ENCODE data around the gene PTGES. TPM values are rescaled to one million over a fixed set of nuclear protein-coding genes. Genes with fewer than 3 reads are reported as not detected.

Gene PTGES
- total and polyA plus RNA-seq, 3 donors from 2014 or later: 9.5 to 41.8 (median 36.9) TPM

DNA sequence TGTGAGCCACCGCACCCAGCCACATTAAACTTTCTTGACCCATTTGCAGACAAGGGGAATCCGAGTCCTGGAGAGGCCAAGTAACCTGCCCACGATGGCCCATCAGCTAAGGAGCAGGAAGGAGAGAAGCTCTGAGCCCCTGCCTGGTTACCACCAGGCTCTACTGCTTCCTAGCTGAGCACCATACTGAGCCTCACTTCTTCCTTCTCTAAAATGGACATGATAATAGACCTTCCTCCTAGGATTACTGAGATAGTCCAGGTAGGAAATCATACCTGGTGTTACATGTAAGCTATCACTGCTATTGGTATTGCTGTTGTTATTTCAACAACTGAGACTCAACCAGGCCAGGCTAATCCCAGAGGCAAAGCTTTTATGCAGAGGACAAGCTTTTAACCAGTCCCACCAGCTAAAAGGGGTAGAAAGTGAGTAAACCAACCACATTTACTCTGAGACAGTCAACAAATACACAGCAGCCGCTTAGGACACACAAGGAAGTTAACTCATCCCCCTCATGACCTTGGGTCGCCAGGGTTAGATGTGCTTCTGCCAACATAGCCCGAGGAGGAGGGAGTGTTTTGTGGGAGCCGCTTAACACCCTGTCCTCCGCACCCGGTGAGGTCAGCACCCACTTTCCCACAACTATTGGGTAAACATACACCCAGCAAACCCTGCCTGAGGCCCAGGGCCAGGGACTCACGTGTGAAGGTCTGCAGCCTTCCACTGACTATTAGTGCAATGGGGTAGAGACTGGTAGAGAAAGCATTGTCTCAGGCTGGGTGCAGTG is 20.6 kb upstream of the PTGES start:
- Histone ChIP-seq H3K27me3 (no peaks in the 10 kb centered on the region), H3K27ac (no peak overlapping the region), H3K4me3 (no peak overlapping the region), H3K9me3 (no peaks in the 10 kb centered on the region), H3K4me1 (peaks cover 9% of the 10 kb centered on the region), H3K36me3 (ENCODE audit: low read depth, missing control alignments) (no peaks in the 10 kb centered on the region)
- DNase-seq: peak; percentile 62
- intact Hi-C loops (cut with DNase I; ENCODE audit: low total_unique reads): no loop called here
- TF ChIP-seq CTCF (IDR thresholded peaks at IDR 0.05) (no peak), POLR2A (IDR thresholded peaks at IDR 0.05) (no peak)
- WGBS, 2 donors: 56 to 70% methylated on average over 5 to 10 of the region's 10 CpGs

DNA sequence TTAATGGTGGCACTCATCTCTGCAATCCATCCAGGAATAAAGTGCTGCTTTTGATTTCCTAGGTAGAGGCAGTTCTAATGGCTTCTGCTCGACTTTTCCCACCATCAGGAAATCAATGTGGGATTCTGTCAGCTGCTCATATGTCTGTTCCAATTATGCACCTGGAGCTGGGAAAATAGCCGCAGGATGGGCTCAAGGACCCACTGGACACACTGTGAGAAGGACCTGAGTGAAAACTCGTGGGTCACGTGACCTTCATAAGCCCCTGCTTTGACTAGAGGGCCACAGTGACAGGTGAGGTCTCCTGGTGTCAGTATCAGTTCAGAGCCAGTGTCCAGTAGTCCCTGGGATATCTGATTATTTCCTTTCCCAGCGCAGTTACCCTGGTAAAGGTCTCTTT is 17.9 kb upstream of the PTGES start:
- WGBS, 2 donors: 74 to 86% methylated on average over 5 of the region's 5 CpGs
- DNase-seq: no peak
- no peak overlapping the region for H3K4me3 ChIP-seq
- H3K27ac ChIP-seq: no peak overlapping the region
- H3K36me3 ChIP-seq (ENCODE audit: low read depth, missing control alignments): no peaks in the 10 kb centered on the region
- peaks cover 3% of the 10 kb centered on the region for H3K4me1 ChIP-seq
- no peaks in the 10 kb centered on the region for H3K27me3 ChIP-seq
- H3K9me3 ChIP-seq: no peaks in the 10 kb centered on the region
- TF ChIP-seq CTCF (IDR thresholded peaks at IDR 0.05): no peak
- no peak for TF ChIP-seq POLR2A (IDR thresholded peaks at IDR 0.05)
- intact Hi-C loops (cut with DNase I; ENCODE audit: low total_unique reads): no loop called here

DNA sequence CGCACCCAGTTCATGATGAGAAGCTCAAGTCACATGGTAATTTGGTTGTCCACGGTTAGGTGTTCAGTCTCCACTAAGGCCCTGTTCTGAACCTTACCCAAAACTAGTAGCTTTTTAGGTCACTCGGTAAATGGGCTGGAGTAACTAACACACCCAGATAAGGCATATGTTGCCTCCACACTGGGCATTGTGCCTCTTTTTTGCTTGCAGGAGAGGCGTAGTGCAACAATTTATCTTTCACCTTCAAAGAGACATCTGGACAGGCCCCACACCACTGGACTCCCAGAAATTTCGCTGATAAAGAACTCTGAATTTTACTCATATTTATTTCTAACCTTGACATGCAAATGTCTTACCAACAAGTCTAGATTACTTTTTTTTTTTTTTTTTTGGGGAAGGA is 16.8 kb upstream of the PTGES start:
- no peak for DNase-seq
- intact Hi-C loops (cut with DNase I; ENCODE audit: low total_unique reads): no loop called here
- TF ChIP-seq CTCF (IDR thresholded peaks at IDR 0.05) (no peak), POLR2A (IDR thresholded peaks at IDR 0.05) (no peak)
- no peaks in the 10 kb centered on the region for H3K9me3 ChIP-seq
- no peak overlapping the region for H3K27ac ChIP-seq
- WGBS, 2 donors: 62 to 73% methylated on average over 5 of the region's 5 CpGs
- no peaks in the 10 kb centered on the region for H3K27me3 ChIP-seq
- no peaks in the 10 kb centered on the region for H3K36me3 ChIP-seq (ENCODE audit: low read depth, missing control alignments)
- H3K4me1 ChIP-seq: peaks cover 3% of the 10 kb centered on the region
- no peak overlapping the region for H3K4me3 ChIP-seq

DNA sequence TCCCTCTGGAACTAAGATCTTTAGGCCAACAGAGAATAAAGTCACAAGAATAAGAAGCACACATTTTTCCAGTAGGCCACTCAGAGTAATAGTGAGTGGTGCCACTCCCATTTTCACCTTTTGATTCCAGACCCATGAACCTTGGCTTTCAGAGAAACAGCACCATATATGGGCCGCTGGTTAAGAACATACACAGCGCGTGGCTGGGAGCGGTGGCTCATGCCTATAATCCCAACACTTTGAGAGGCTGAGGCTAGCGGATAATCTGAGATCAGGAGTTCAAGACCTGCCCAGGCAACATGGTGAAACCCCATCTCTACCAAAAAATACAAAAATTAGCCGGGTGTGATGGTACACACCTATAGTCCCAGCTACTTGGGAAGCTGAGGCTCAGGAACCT is 15.6 kb upstream of the PTGES start:
- Histone ChIP-seq H3K27ac (no peak overlapping the region), H3K4me1 (peaks cover 3% of the 10 kb centered on the region), H3K27me3 (no peaks in the 10 kb centered on the region), H3K36me3 (ENCODE audit: low read depth, missing control alignments) (no peaks in the 10 kb centered on the region), H3K4me3 (no peak overlapping the region), H3K9me3 (no peaks in the 10 kb centered on the region)
- 90 to 97% methylated on average over 6 of the region's 6 CpGs for WGBS, 2 donors
- TF ChIP-seq CTCF (IDR thresholded peaks at IDR 0.05) (no peak), POLR2A (IDR thresholded peaks at IDR 0.05) (no peak)
- no peak for DNase-seq
- intact Hi-C loops (cut with DNase I; ENCODE audit: low total_unique reads): no loop called here

DNA sequence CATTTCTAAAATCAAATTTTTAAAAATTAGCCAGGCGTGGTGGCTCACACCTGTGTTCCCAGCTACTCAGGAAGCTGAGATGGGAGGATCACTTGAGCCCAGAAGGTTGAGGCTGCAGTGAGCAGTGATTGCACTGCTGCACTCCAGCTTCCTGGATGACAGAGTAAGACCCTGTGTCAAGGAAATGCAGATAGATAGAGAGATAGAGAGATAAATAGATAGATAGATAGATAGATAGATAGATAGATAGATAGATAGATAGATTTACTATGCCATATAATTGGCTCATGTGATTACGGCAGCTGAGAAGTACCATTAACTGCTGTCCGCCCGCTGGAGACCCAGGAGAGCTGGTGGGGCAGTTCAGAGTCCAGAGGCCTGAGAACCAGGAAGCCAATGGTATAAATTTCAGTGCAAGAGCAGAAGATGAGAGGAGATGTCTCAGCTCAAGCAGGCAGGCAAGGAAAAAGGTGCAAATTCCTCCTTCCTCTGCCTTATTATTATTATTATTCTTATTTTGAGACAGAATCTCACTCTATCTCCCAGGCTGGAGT is 13.0 kb upstream of the PTGES start:
- 88 to 92% methylated on average over 4 of the region's 4 CpGs for WGBS, 2 donors
- intact Hi-C loops (cut with DNase I; ENCODE audit: low total_unique reads): no loop called here
- no peak for DNase-seq
- Histone ChIP-seq H3K36me3 (ENCODE audit: low read depth, missing control alignments) (no peaks in the 10 kb centered on the region), H3K4me3 (no peak overlapping the region), H3K27ac (no peak overlapping the region), H3K4me1 (no peaks in the 10 kb centered on the region), H3K27me3 (no peaks in the 10 kb centered on the region), H3K9me3 (no peaks in the 10 kb centered on the region)
- TF ChIP-seq CTCF (IDR thresholded peaks at IDR 0.05) (no peak), POLR2A (IDR thresholded peaks at IDR 0.05) (no peak)

All from testis (tissue), 3 donors.